Neural progenitor cell (in vitro differentiated cells): Measurements from ENCODE around the gene ATP6V1A. TPM values are rescaled to one million over a fixed set of nuclear protein-coding genes. Genes with fewer than 3 reads are reported as not detected.

ENCODE experiments used
- DNase-seq: peaks from one replicate; pipeline ENCODE4 v3.0.0-alpha.2; 2016; ENCODE audit warnings: low spot score
- H2AFZ ChIP-seq: fragments of 200-600 bp; sonication (generic); replicated peaks from 2 replicates; pipeline ENCODE4 v1.6.1; 2016; ENCODE audit warnings: antibody characterized with exemption
- H3F3A ChIP-seq: fragments of 200-600 bp; sonication (generic); 2 replicates; pipeline ENCODE4 v1.6.1; 2016; ENCODE audit warnings: antibody characterized with exemption, low read depth
- H3K27ac ChIP-seq: fragments of 200-600 bp; sonication (generic); 2 replicates; pipeline ENCODE4 v1.5.1; 2016; ENCODE audit warnings: mild to moderate bottlenecking
- H3K27me3 ChIP-seq: fragments of 200-600 bp; sonication (generic); 2 replicates; pipeline ENCODE4 v1.6.1; 2016; ENCODE audit warnings: mild to moderate bottlenecking, moderate library complexity
- H3K36me3 ChIP-seq: fragments of 200-600 bp; sonication (generic); 2 replicates; pipeline ENCODE4 v1.5.1; 2016
- H3K4me1 ChIP-seq: fragments of 200-600 bp; sonication (generic); 2 replicates; pipeline ENCODE4 v1.6.1; 2016; ENCODE audit warnings: mixed run types
- H3K4me2 ChIP-seq: fragments of 200-600 bp; sonication (generic); 2 replicates; pipeline ENCODE4 v1.6.1; 2016
- H3K4me3 ChIP-seq: fragments of 200-600 bp; sonication (generic); 2 replicates; pipeline ENCODE4 v1.5.1; 2016
- H3K79me2 ChIP-seq: fragments of 200-600 bp; sonication (generic); 2 replicates; pipeline ENCODE4 v1.6.1; 2016; ENCODE audit warnings: low read depth
- H3K9ac ChIP-seq: fragments of 200-600 bp; sonication (generic); 2 replicates; pipeline ENCODE4 v1.6.1; 2016
- H3K9me3 ChIP-seq: fragments of 200-600 bp; sonication (generic); 2 replicates; pipeline ENCODE4 v1.5.1; 2016; ENCODE audit warnings: low read depth
- H4K20me1 ChIP-seq: fragments of 200-600 bp; sonication (generic); 2 replicates; pipeline ENCODE4 v1.6.1; 2016; ENCODE audit warnings: low read depth
- H3K27ac Mint-ChIP-seq: 3 replicates; pipeline ENCODE4 v1.8.0; 2021; ENCODE audit warnings: mixed read lengths
- H3K27me3 Mint-ChIP-seq: 2 replicates; pipeline ENCODE4 v1.8.0; 2022; ENCODE audit warnings: low read depth, mild to moderate bottlenecking, inconsistent platforms, moderate library complexity, mixed read lengths; ENCODE audit not compliant: insufficient read depth
- H3K36me3 Mint-ChIP-seq: 3 replicates; pipeline ENCODE4 v1.8.0; 2021; ENCODE audit warnings: mixed read lengths
- H3K4me1 Mint-ChIP-seq: 3 replicates; pipeline ENCODE4 v1.8.0; 2021; ENCODE audit warnings: mixed read lengths
- H3K4me3 Mint-ChIP-seq: 3 replicates; pipeline ENCODE4 v1.8.0; 2021; ENCODE audit warnings: mild to moderate bottlenecking, moderate library complexity, mixed read lengths
- H3K9me3 Mint-ChIP-seq: 3 replicates; pipeline ENCODE4 v1.8.0; 2020; ENCODE audit warnings: mixed read lengths
- CTCF ChIP-seq: fragments of 200-600 bp; sonication (generic); IDR thresholded peaks from 2 replicates; pipeline ENCODE4 v1.5.1; 2017; ENCODE audit warnings: antibody characterized with exemption, mild to moderate bottlenecking
- EZH2 ChIP-seq: fragments of 200-600 bp; sonication (generic); IDR thresholded peaks from 2 replicates; pipeline ENCODE4 v1.6.1; 2017; ENCODE audit warnings: antibody characterized with exemption, mild to moderate bottlenecking, moderate library complexity
- EZH2phosphoT487 ChIP-seq: fragments of 200-600 bp; sonication (generic); IDR thresholded peaks from 2 replicates; pipeline ENCODE4 v1.6.1; 2017; ENCODE audit warnings: antibody characterized with exemption
- total RNA-seq: library from RNA; depleted of rRNA; stranded (reverse); fragments of >200 nt; gene quantifications from 2 replicates; pipeline ENCODE4 v1.2.3, GENCODE V29; 2015; ENCODE audit warnings: low replicate concordance

The ATP6V1A gene
- total RNA-seq, 1 donor from 2014 or later: 115 TPM

GRCh38 chr3:113794526-113794925, 47.7 kb downstream of the ATP6V1A start:
- H3K4me1 ChIP-seq: no peaks in the 10 kb centered on the region
- Mint-ChIP-seq H3K27me3 (no peaks in the 10 kb centered on the region), H3K27ac (no peak overlapping the region), H3K9me3 (no peaks in the 10 kb centered on the region), H3K36me3 (peaks cover 3% of the 10 kb centered on the region), H3K4me1 (no peaks in the 10 kb centered on the region), H3K4me3 (no peak overlapping the region)
- no peaks in the 10 kb centered on the region for H3K79me2 ChIP-seq
- H3F3A ChIP-seq: no peaks in the 10 kb centered on the region
- no peak overlapping the region for H3K4me3 ChIP-seq
- no peak overlapping the region for H2AFZ ChIP-seq
- DNase-seq: no peak
- TF ChIP-seq EZH2: no peak
- H4K20me1 ChIP-seq: no peaks in the 10 kb centered on the region
- H3K9me3 ChIP-seq: no peaks in the 10 kb centered on the region
- no peak overlapping the region for H3K9ac ChIP-seq
- H3K27ac ChIP-seq: no peak overlapping the region
- H3K36me3 ChIP-seq: peaks cover 4% of the 10 kb centered on the region
- no peaks in the 10 kb centered on the region for H3K27me3 ChIP-seq
- H3K4me2 ChIP-seq: no peak overlapping the region

GRCh38 chr3:113795693-113796092, 48.9 kb downstream of the ATP6V1A start:
- H3K79me2 ChIP-seq: no peaks in the 10 kb centered on the region
- H2AFZ ChIP-seq: no peak overlapping the region
- H3K36me3 ChIP-seq: peaks cover 4% of the 10 kb centered on the region
- TF ChIP-seq EZH2 (no peak), CTCF (no peak), EZH2phosphoT487 (no peak)
- Mint-ChIP-seq H3K4me3 (no peak overlapping the region), H3K27me3 (no peaks in the 10 kb centered on the region), H3K36me3 (peaks cover 2% of the 10 kb centered on the region), H3K9me3 (no peaks in the 10 kb centered on the region), H3K4me1 (no peaks in the 10 kb centered on the region), H3K27ac (no peak overlapping the region)
- no peak overlapping the region for H3K9ac ChIP-seq
- no peak for DNase-seq
- no peak overlapping the region for H3K4me2 ChIP-seq
- H3K9me3 ChIP-seq: no peaks in the 10 kb centered on the region
- H3F3A ChIP-seq: no peaks in the 10 kb centered on the region
- H4K20me1 ChIP-seq: no peaks in the 10 kb centered on the region
- no peak overlapping the region for H3K27ac ChIP-seq
- H3K4me3 ChIP-seq: no peak overlapping the region
- no peaks in the 10 kb centered on the region for H3K27me3 ChIP-seq
- no peaks in the 10 kb centered on the region for H3K4me1 ChIP-seq

GRCh38 chr3:113802795-113803455, 56.1 kb downstream of the ATP6V1A start:
- Histone ChIP-seq H3F3A (no peaks in the 10 kb centered on the region), H4K20me1 (no peaks in the 10 kb centered on the region), H3K36me3 (peaks cover 9% of the 10 kb centered on the region), H3K4me3 (no peak overlapping the region), H3K27ac (no peak overlapping the region), H3K79me2 (no peaks in the 10 kb centered on the region), H2AFZ (no peak overlapping the region), H3K4me2 (no peak overlapping the region), H3K9me3 (no peaks in the 10 kb centered on the region), H3K27me3 (no peaks in the 10 kb centered on the region), H3K4me1 (no peaks in the 10 kb centered on the region), H3K9ac (no peak overlapping the region)
- no peaks in the 10 kb centered on the region for H3K4me1 Mint-ChIP-seq
- peaks cover 2% of the 10 kb centered on the region for H3K27me3 Mint-ChIP-seq
- no peak for TF ChIP-seq CTCF
- no peak for TF ChIP-seq EZH2
- TF ChIP-seq EZH2phosphoT487: no peak
- peaks cover 9% of the 10 kb centered on the region for H3K36me3 Mint-ChIP-seq
- H3K4me3 Mint-ChIP-seq: no peak overlapping the region
- no peaks in the 10 kb centered on the region for H3K9me3 Mint-ChIP-seq
- no peak overlapping the region for H3K27ac Mint-ChIP-seq
- no peak for DNase-seq

GRCh38 chr3:113804661-113805060, 57.8 kb downstream of the ATP6V1A start:
- Mint-ChIP-seq H3K4me1 (no peaks in the 10 kb centered on the region), H3K27ac (no peak overlapping the region), H3K36me3 (peaks cover 14% of the 10 kb centered on the region), H3K9me3 (no peaks in the 10 kb centered on the region), H3K4me3 (no peak overlapping the region), H3K27me3 (peaks cover 2% of the 10 kb centered on the region)
- DNase-seq: no peak
- Histone ChIP-seq H3F3A (no peaks in the 10 kb centered on the region), H3K79me2 (no peaks in the 10 kb centered on the region), H3K9ac (no peak overlapping the region), H3K9me3 (no peaks in the 10 kb centered on the region), H3K27ac (no peak overlapping the region), H3K4me2 (no peak overlapping the region), H3K4me1 (no peaks in the 10 kb centered on the region), H2AFZ (no peak overlapping the region), H4K20me1 (no peaks in the 10 kb centered on the region), H3K4me3 (no peak overlapping the region), H3K36me3 (peaks cover 9% of the 10 kb centered on the region), H3K27me3 (no peaks in the 10 kb centered on the region)
- TF ChIP-seq EZH2phosphoT487 (no peak), EZH2 (no peak), CTCF (no peak)
